A673 (cell line): Measurements from ENCODE around the gene PHACTR2. TPM values are rescaled to one million over a fixed set of nuclear protein-coding genes. Genes with fewer than 3 reads are reported as not detected.

Source experiments
- BruUV-seq: library from RNA; stranded (reverse); fragments of 400-500 nt; replicated peaks from 2 replicates; lab custom pipeline; 2021; lab: Mats Ljungman, UMichigan
- CTCF ChIA-PET: fragments of 300-600 bp; sonication (Branson Sonifier 250); formaldehyde crosslinking; loops from one replicate; lab custom pipeline; 2022; ENCODE audit warnings: antibody characterized with exemption; lab: Charles Lee
- POLR2A ChIA-PET: fragments of 300-600 bp; sonication (Branson Sonifier 250); formaldehyde crosslinking; loops from one replicate; lab custom pipeline; 2022; ENCODE audit warnings: antibody characterized with exemption; ENCODE audit not compliant: low non-redundant PET; lab: Charles Lee
- DNase-seq: peaks from one replicate; pipeline ENCODE4 v3.0.0-alpha.2; 2015; ENCODE audit warnings: low spot score
- H3K27ac ChIP-seq: fragments of 200-600 bp; sonication (generic); 2 replicates; pipeline ENCODE4 v1.5.1; 2016; ENCODE audit warnings: mixed run types, low read depth, mild to moderate bottlenecking, mixed read lengths, antibody characterized with exemption, low read length; ENCODE audit not compliant: poor library complexity, severe bottlenecking
- H3K27me3 ChIP-seq: fragments of 200-600 bp; sonication (generic); replicated peaks from 2 replicates; pipeline ENCODE4 v1.6.1; 2017; ENCODE audit warnings: mixed run types, low read depth, mild to moderate bottlenecking, mixed read lengths, antibody characterized with exemption, low read length; ENCODE audit not compliant: insufficient read depth, poor library complexity
- H3K36me3 ChIP-seq: fragments of 200-600 bp; sonication (generic); 2 replicates; pipeline ENCODE4 v1.6.1; 2016; ENCODE audit warnings: mixed run types, mild to moderate bottlenecking, mixed read lengths, antibody characterized with exemption, low read length; ENCODE audit not compliant: insufficient read depth, poor library complexity, severe bottlenecking
- H3K4me1 ChIP-seq: fragments of 200-600 bp; sonication (generic); 2 replicates; pipeline ENCODE4 v1.6.1; 2017; ENCODE audit warnings: mixed run types, mild to moderate bottlenecking, mixed read lengths, antibody characterized with exemption, low read length; ENCODE audit not compliant: insufficient read depth, poor library complexity, severe bottlenecking
- H3K4me3 ChIP-seq: fragments of 200-600 bp; sonication (generic); 2 replicates; pipeline ENCODE4 v1.5.1; 2016; ENCODE audit warnings: low read depth, mixed run types, mild to moderate bottlenecking, mixed read lengths, low read length; ENCODE audit not compliant: poor library complexity, severe bottlenecking
- H3K9me3 ChIP-seq: fragments of 200-600 bp; sonication (generic); 2 replicates; pipeline ENCODE4 v1.6.1; 2016; ENCODE audit warnings: mixed run types, low read depth, mild to moderate bottlenecking, mixed read lengths, antibody characterized with exemption, low read length; ENCODE audit not compliant: poor library complexity, severe bottlenecking
- CTCF ChIP-seq: fragments of 300-800, 200-600 bp; sonication (generic); conservative IDR thresholded peaks from 2 replicates; pipeline ENCODE4 v1.5.1; 2017; ENCODE audit warnings: low read depth, mild to moderate bottlenecking, antibody characterized with exemption, low read length, moderate library complexity, mixed read lengths
- EZH2 ChIP-seq: fragments of 200-600 bp; sonication (generic); IDR thresholded peaks from 2 replicates; pipeline ENCODE4 v1.6.1; 2017; ENCODE audit warnings: borderline replicate concordance, low read depth, mild to moderate bottlenecking, mixed read lengths, antibody characterized with exemption, low read length; ENCODE audit not compliant: poor library complexity, severe bottlenecking
- intact Hi-C: fragments of 100-400 bp; cut with micrococcal nuclease; formaldehyde crosslinking; loops from one replicate; pipeline ENCODE4 v1.10.0; 2022; ENCODE audit not compliant: unreplicated experiment
- total RNA-seq: library from RNA; stranded (reverse); gene quantifications from 2 replicates; pipeline ENCODE4 v1.2.3, GENCODE V29; 2021

The PHACTR2 gene
- total RNA-seq, 1 experiment from 2014 or later: 2.4 TPM

GRCh38 chr6:143877584-143878271 lies 200.0 kb downstream of the PHACTR2 start:
- intact Hi-C loops: no loop called here
- TF ChIP-seq CTCF (no peak), EZH2 (no peak)
- DNase-seq: no peak
- ChIA-PET POLR2A (no interaction called here), CTCF (no interaction called here)
- H3K36me3 ChIP-seq: no peaks in the 10 kb centered on the region
- BruUV-seq: no TSS peak
- no peak overlapping the region for H3K27ac ChIP-seq
- H3K4me3 ChIP-seq: no peak overlapping the region
- H3K4me1 ChIP-seq: no peaks in the 10 kb centered on the region
- H3K27me3 ChIP-seq: no peaks in the 10 kb centered on the region
- H3K9me3 ChIP-seq: no peaks in the 10 kb centered on the region

- TF ChIP-seq CTCF: no peak
- TF ChIP-seq EZH2: no peak
- Histone ChIP-seq H3K36me3 (no peaks in the 10 kb centered on the region), H3K27me3 (no peaks in the 10 kb centered on the region), H3K4me3 (no peak overlapping the region), H3K27ac (no peak overlapping the region), H3K9me3 (no peaks in the 10 kb centered on the region), H3K4me1 (no peaks in the 10 kb centered on the region)
- BruUV-seq: no TSS peak
- intact Hi-C loops: no loop called here
- ChIA-PET POLR2A (no interaction called here), CTCF (no interaction called here)
- no peak for DNase-seq
Measured at GRCh38 chr6:143878272-143878760, 200.6 kb downstream of the PHACTR2 start.

- no peak overlapping the region for H3K27ac ChIP-seq
- H3K4me1 ChIP-seq: no peaks in the 10 kb centered on the region
- H3K27me3 ChIP-seq: no peaks in the 10 kb centered on the region
- H3K36me3 ChIP-seq: no peaks in the 10 kb centered on the region
- BruUV-seq: no TSS peak
- no peaks in the 10 kb centered on the region for H3K9me3 ChIP-seq
- no peak for TF ChIP-seq EZH2
- no peak for TF ChIP-seq CTCF
- no peak overlapping the region for H3K4me3 ChIP-seq
- no peak for DNase-seq
- CTCF ChIA-PET: no interaction called here
- intact Hi-C loops: no loop called here
- POLR2A ChIA-PET: no interaction called here
Measured at GRCh38 chr6:143880412-143880811, 202.6 kb downstream of the PHACTR2 start.

Other genes starting within 250 kb of the PHACTR2 start
- gene ADAT2, start 227.3 kb upstream of the PHACTR2 start, total RNA-seq: 9.0 and 9.9 TPM in 2 replicates
- gene PEX3, start 227.2 kb upstream of the PHACTR2 start, total RNA-seq: 15.5 and 19.0 TPM in 2 replicates
- gene FUCA2, start 166.2 kb upstream of the PHACTR2 start, total RNA-seq: 11.4 and 15.3 TPM in 2 replicates
- gene LTV1, start 165.4 kb downstream of the PHACTR2 start, total RNA-seq: 44.1 and 51.8 TPM in 2 replicates
- not detected in 2 replicates for gene ZC2HC1B, start 186.5 kb downstream of the PHACTR2 start, total RNA-seq